AG09309 (cell line): Measurements from ENCODE around the gene DCTN2.
"Not testable (repeated sequence)": the region's sequence is repeated elsewhere in the genome, so short reads cannot be mapped to it uniquely, and the experiment has no call there.

ENCODE experiments used
- DNase-seq: peaks from one replicate; pipeline ENCODE4 v3.0.0-alpha.2; 2010; ENCODE audit warnings: low read depth
- H3K4me3 ChIP-seq: 2 replicates; pipeline ENCODE4 v1.5.1; 2011; ENCODE audit warnings: mild to moderate bottlenecking, low read depth, low read length, moderate library complexity; ENCODE audit not compliant: control insufficient read depth
- CTCF ChIP-seq: IDR thresholded peaks from 2 replicates; pipeline ENCODE4 v1.5.1; 2011; ENCODE audit warnings: mild to moderate bottlenecking, low read depth, low read length, inconsistent platforms; ENCODE audit not compliant: insufficient read depth, control insufficient read depth; ENCODE audit errors: missing control alignments

DCTN2 gene

GRCh38 chr12:57518176-57518919 is 28.6 kb downstream of the DCTN2 start:
- H3K4me3 ChIP-seq, result peak overlapping the region; percentile 97
- TF ChIP-seq CTCF, result no peak
- no peak for DNase-seq

- peak overlapping the region; percentile 97 for H3K4me3 ChIP-seq
- not testable (repeated sequence) for DNase-seq
Measured at GRCh38 chr12:57517718-57518117, 29.3 kb downstream of the DCTN2 start.

- TF ChIP-seq CTCF, result no peak
- DNase-seq, result no peak
- H3K4me3 ChIP-seq, result no peak overlapping the region
Measured at GRCh38 chr12:57517187-57517586, 29.8 kb downstream of the DCTN2 start.

GRCh38 chr12:57516617-57517153 is 30.3 kb downstream of the DCTN2 start:
- no peak for DNase-seq
- H3K4me3 ChIP-seq, result no peak overlapping the region
- TF ChIP-seq CTCF, result no peak

GRCh38 chr12:57515934-57516541 is 31.0 kb downstream of the DCTN2 start:
- TF ChIP-seq CTCF, result no peak
- no peak for DNase-seq

GRCh38 chr12:57515408-57515933 is 31.5 kb downstream of the DCTN2 start:
- TF ChIP-seq CTCF, result no peak
- no peak for DNase-seq
- H3K4me3 ChIP-seq, result no peak overlapping the region

More at GRCh38 chr12:57515934-57516541, 31.0 kb downstream of the DCTN2 start:
- no peak overlapping the region for H3K4me3 ChIP-seq
